GM19463 (cell line): ENCODE data around the gene KCNQ2.
"Not testable (repeated sequence)": the region's sequence is repeated elsewhere in the genome, so short reads cannot be mapped to it uniquely, and the experiment has no call there.

Experiments used
- ATAC-seq: cut with Tn5 transposase; IDR thresholded peaks from one replicate; pipeline ENCODE4 v1.9.1; 2021; ENCODE audit warnings: mild to moderate bottlenecking, moderate library complexity; ENCODE audit not compliant: unreplicated experiment

The KCNQ2 gene

GRCh38 chr20:63394069-63394919, 78.2 kb downstream of the KCNQ2 start:
- ATAC-seq: no peak

GRCh38 chr20:63393566-63393965, 78.9 kb downstream of the KCNQ2 start:
- no peak for ATAC-seq

GRCh38 chr20:63392465-63393365, 79.7 kb downstream of the KCNQ2 start:
- ATAC-seq: no peak

- no peak for ATAC-seq
Measured at GRCh38 chr20:63387917-63388316, 84.5 kb downstream of the KCNQ2 start.

- no peak for ATAC-seq
Measured at GRCh38 chr20:63387393-63387792, 85.1 kb downstream of the KCNQ2 start.

GRCh38 chr20:63386491-63386890, 86.0 kb downstream of the KCNQ2 start:
- ATAC-seq: no peak

GRCh38 chr20:63385819-63386218, 86.6 kb downstream of the KCNQ2 start:
- no peak for ATAC-seq

GRCh38 chr20:63384336-63384735, 88.1 kb downstream of the KCNQ2 start:
- no peak for ATAC-seq

- no peak for ATAC-seq
Measured at GRCh38 chr20:63383556-63383955, 88.9 kb downstream of the KCNQ2 start.

GRCh38 chr20:63382551-63383300, 89.7 kb downstream of the KCNQ2 start:
- ATAC-seq: no peak

GRCh38 chr20:63381781-63382431, 90.5 kb downstream of the KCNQ2 start:
- no peak for ATAC-seq

- no peak for ATAC-seq
Measured at GRCh38 chr20:63380346-63380870, 92.0 kb downstream of the KCNQ2 start.

- ATAC-seq: not testable (repeated sequence)
Measured at GRCh38 chr20:63379872-63380271, 92.6 kb downstream of the KCNQ2 start.

GRCh38 chr20:63379296-63379695, 93.2 kb downstream of the KCNQ2 start:
- ATAC-seq: no peak

GRCh38 chr20:63378626-63379025, 93.8 kb downstream of the KCNQ2 start:
- ATAC-seq: no peak

- no peak for ATAC-seq
Measured at GRCh38 chr20:63377951-63378381, 94.5 kb downstream of the KCNQ2 start.

GRCh38 chr20:63377256-63377941, 95.1 kb downstream of the KCNQ2 start:
- no peak for ATAC-seq

- ATAC-seq: no peak
Measured at GRCh38 chr20:63376283-63377250, 95.9 kb downstream of the KCNQ2 start.

GRCh38 chr20:63375438-63375837, 97.0 kb downstream of the KCNQ2 start:
- no peak for ATAC-seq
